ENCODE results near the gene FAM107B. TPM values are rescaled to one million over a fixed set of nuclear protein-coding genes. Genes with fewer than 3 reads are reported as not detected.

Gene FAM107B
- total RNA-seq, 1 donor from 2014 or later: 39.0 TPM

- no peak overlapping the region for H3K27ac Mint-ChIP-seq (ENCODE audit: unreplicated experiment)
- H3K36me3 Mint-ChIP-seq (ENCODE audit: low read depth): no peaks in the 10 kb centered on the region
- H3K4me1 Mint-ChIP-seq: no peaks in the 10 kb centered on the region
- TF ChIP-seq CTCF (conservative IDR thresholded peaks at IDR 0.05): no peak
- no peak for DNase-seq (ENCODE audit: low read depth, low spot score)
- H3K4me3 Mint-ChIP-seq: no peak overlapping the region
- peaks cover 2% of the 10 kb centered on the region for H3K27me3 Mint-ChIP-seq (ENCODE audit: low read depth)
- H3K9me3 Mint-ChIP-seq: no peaks in the 10 kb centered on the region
Measured at GRCh38 chr10:14669576-14669975, 105.1 kb downstream of the FAM107B start.

- no peak overlapping the region for H3K4me3 Mint-ChIP-seq
- no peaks in the 10 kb centered on the region for H3K9me3 Mint-ChIP-seq
- no peak for DNase-seq (ENCODE audit: low read depth, low spot score)
- H3K4me1 Mint-ChIP-seq: no peaks in the 10 kb centered on the region
- H3K27me3 Mint-ChIP-seq (ENCODE audit: low read depth): no peaks in the 10 kb centered on the region
- H3K36me3 Mint-ChIP-seq (ENCODE audit: low read depth): no peaks in the 10 kb centered on the region
- no peak overlapping the region for H3K27ac Mint-ChIP-seq (ENCODE audit: unreplicated experiment)
- no peak for TF ChIP-seq CTCF (conservative IDR thresholded peaks at IDR 0.05)
Measured at GRCh38 chr10:14667781-14668180, 106.9 kb downstream of the FAM107B start.

GRCh38 chr10:14667280-14667679, 107.4 kb downstream of the FAM107B start:
- no peaks in the 10 kb centered on the region for H3K36me3 Mint-ChIP-seq (ENCODE audit: low read depth)
- H3K4me3 Mint-ChIP-seq: no peak overlapping the region
- no peak for TF ChIP-seq CTCF (conservative IDR thresholded peaks at IDR 0.05)
- H3K27ac Mint-ChIP-seq (ENCODE audit: unreplicated experiment): no peak overlapping the region
- DNase-seq (ENCODE audit: low read depth, low spot score): no peak
- H3K9me3 Mint-ChIP-seq: no peaks in the 10 kb centered on the region
- no peaks in the 10 kb centered on the region for H3K27me3 Mint-ChIP-seq (ENCODE audit: low read depth)
- no peaks in the 10 kb centered on the region for H3K4me1 Mint-ChIP-seq

- Mint-ChIP-seq H3K4me3 (no peak overlapping the region), H3K36me3 (ENCODE audit: low read depth) (no peaks in the 10 kb centered on the region), H3K9me3 (peaks cover 2% of the 10 kb centered on the region), H3K4me1 (peaks cover 5% of the 10 kb centered on the region), H3K27me3 (ENCODE audit: low read depth) (no peaks in the 10 kb centered on the region), H3K27ac (ENCODE audit: unreplicated experiment) (no peak overlapping the region)
- no peak for DNase-seq (ENCODE audit: low read depth, low spot score)
- no peak for TF ChIP-seq CTCF (conservative IDR thresholded peaks at IDR 0.05)
Measured at GRCh38 chr10:14665865-14666857, 108.5 kb downstream of the FAM107B start.

- DNase-seq (ENCODE audit: low read depth, low spot score): no peak
- H3K27me3 Mint-ChIP-seq (ENCODE audit: low read depth): no peaks in the 10 kb centered on the region
- H3K4me1 Mint-ChIP-seq: peaks cover 5% of the 10 kb centered on the region
- TF ChIP-seq CTCF (conservative IDR thresholded peaks at IDR 0.05): no peak
- H3K27ac Mint-ChIP-seq (ENCODE audit: unreplicated experiment): no peak overlapping the region
- no peak overlapping the region for H3K4me3 Mint-ChIP-seq
- peaks cover 2% of the 10 kb centered on the region for H3K9me3 Mint-ChIP-seq
- H3K36me3 Mint-ChIP-seq (ENCODE audit: low read depth): no peaks in the 10 kb centered on the region
Measured at GRCh38 chr10:14665304-14665703, 109.4 kb downstream of the FAM107B start.

All from neural crest cell (in vitro differentiated cells).